Activated naive CD4-positive, alpha-beta T cell treated with anti-CD3 and anti-CD28 coated beads, Interleukin-2, amount 50 U/mL, for 72 hours (primary cell): ENCODE measurements around the gene PIP5KL1. TPM values are rescaled to one million over a fixed set of nuclear protein-coding genes. Genes with fewer than 3 reads are reported as not detected.

ENCODE experiments used
- ATAC-seq, 2 donors: fragments of 150-1000 bp; cut with Tn5 transposase; 2 replicates each; pipeline ENCODE4 v1.10.0; 2021; ENCODE audit warnings: mild to moderate bottlenecking in 2 of 2, moderate library complexity in 2 of 2
- DNase-seq, 2 donors: peaks; one replicate each; pipeline ENCODE4 v3.0.0; 2021 to 2022; ENCODE audit warnings: low spot score in 2 of 2
- H3K27ac Mint-ChIP-seq, 2 donors: one replicate each; pipeline ENCODE4 v1.8.0; 2022; ENCODE audit warnings: mild to moderate bottlenecking in 2 of 2, mixed read lengths in 2 of 2
- H3K36me3 Mint-ChIP-seq, 2 donors: one replicate each; pipeline ENCODE4 v1.8.0; 2022; ENCODE audit warnings: mixed read lengths in 2 of 2
- H3K9me3 Mint-ChIP-seq, 2 donors: one replicate each; pipeline ENCODE4 v1.8.0; 2022; ENCODE audit warnings: mixed read lengths in 2 of 2
- total RNA-seq, 2 donors: library from RNA; stranded (reverse); gene quantifications; one replicate each; pipeline ENCODE4 v1.2.3, GENCODE V29; 2022

Gene PIP5KL1
- total RNA-seq, 2 donors from 2014 or later = 4.0 to 6.8 TPM

- no peaks in the 10 kb centered on the region for H3K9me3 Mint-ChIP-seq
- H3K27ac Mint-ChIP-seq = peak overlapping the region; percentile 57 to 82
- ATAC-seq (peak in 1 of 2 donors; percentile 0), DNase-seq (no peak)
- no peaks in the 10 kb centered on the region for H3K36me3 Mint-ChIP-seq
Observed at GRCh38 chr9:127915801-127916719, 14.5 kb downstream of the PIP5KL1 start.

- H3K36me3 Mint-ChIP-seq = no peaks in the 10 kb centered on the region
- DNase-seq (no peak), ATAC-seq (no peak)
- H3K9me3 Mint-ChIP-seq = no peaks in the 10 kb centered on the region
- peak overlapping the region; percentile 36 to 57 for H3K27ac Mint-ChIP-seq
Observed at GRCh38 chr9:127915325-127915752, 15.2 kb downstream of the PIP5KL1 start.

- no peaks in the 10 kb centered on the region for H3K36me3 Mint-ChIP-seq
- ATAC-seq = no peak
- H3K27ac Mint-ChIP-seq = peak overlapping the region in 1 of 2 donors; percentile 88
- DNase-seq = no peak
- no peaks in the 10 kb centered on the region for H3K9me3 Mint-ChIP-seq
Observed at GRCh38 chr9:127913682-127914081, 16.9 kb downstream of the PIP5KL1 start.

GRCh38 chr9:127912882-127913281 is 17.7 kb downstream of the PIP5KL1 start:
- no peaks in the 10 kb centered on the region for H3K9me3 Mint-ChIP-seq
- no peak for DNase-seq
- H3K36me3 Mint-ChIP-seq = no peaks in the 10 kb centered on the region
- no peak for ATAC-seq
- H3K27ac Mint-ChIP-seq = peak overlapping the region; percentile 56 to 74

- Mint-ChIP-seq H3K27ac (peak overlapping the region; percentile 75 to 79), H3K36me3 (no peaks in the 10 kb centered on the region), H3K9me3 (no peaks in the 10 kb centered on the region)
- no peak for DNase-seq
- no peak for ATAC-seq
Observed at GRCh38 chr9:127912296-127912695, 18.3 kb downstream of the PIP5KL1 start.

GRCh38 chr9:127910613-127911205 is 19.9 kb downstream of the PIP5KL1 start:
- no peak for DNase-seq
- no peaks in the 10 kb centered on the region for H3K36me3 Mint-ChIP-seq
- H3K9me3 Mint-ChIP-seq = no peaks in the 10 kb centered on the region
- no peak for ATAC-seq
- H3K27ac Mint-ChIP-seq = peak overlapping the region; percentile 75 to 84

- ATAC-seq = no peak
- Mint-ChIP-seq H3K27ac (peak overlapping the region in 1 of 2 donors; percentile 74), H3K36me3 (peaks cover 0 to 5% of the 10 kb centered on the region in 2 donors), H3K9me3 (no peaks in the 10 kb centered on the region)
- DNase-seq = no peak
Observed at GRCh38 chr9:127909839-127910273, 20.7 kb downstream of the PIP5KL1 start.

- H3K36me3 Mint-ChIP-seq = peaks cover 6 to 16% of the 10 kb centered on the region in 2 donors
- DNase-seq = no peak
- no peak overlapping the region for H3K27ac Mint-ChIP-seq
- H3K9me3 Mint-ChIP-seq = no peaks in the 10 kb centered on the region
- ATAC-seq = no peak
Observed at GRCh38 chr9:127908660-127908926, 22.0 kb downstream of the PIP5KL1 start.

- DNase-seq (no peak), ATAC-seq (no peak)
- H3K36me3 Mint-ChIP-seq = peaks cover 6 to 17% of the 10 kb centered on the region in 2 donors
- no peak overlapping the region for H3K27ac Mint-ChIP-seq
- H3K9me3 Mint-ChIP-seq = no peaks in the 10 kb centered on the region
Observed at GRCh38 chr9:127907867-127908659, 22.5 kb downstream of the PIP5KL1 start.

- no peak for DNase-seq
- peak; percentile 26 to 53 for ATAC-seq
- H3K36me3 Mint-ChIP-seq = peaks cover 6 to 17% of the 10 kb centered on the region in 2 donors
- H3K27ac Mint-ChIP-seq = peak overlapping the region; percentile 94 to 99
- H3K9me3 Mint-ChIP-seq = no peaks in the 10 kb centered on the region
Observed at GRCh38 chr9:127905788-127906191, 24.8 kb downstream of the PIP5KL1 start.

GRCh38 chr9:127905004-127905728 is 25.4 kb downstream of the PIP5KL1 start:
- Mint-ChIP-seq H3K36me3 (peaks cover 6 to 17% of the 10 kb centered on the region in 2 donors), H3K27ac (peak overlapping the region; percentile 94 to 99), H3K9me3 (no peaks in the 10 kb centered on the region)
- DNase-seq (peak in 1 of 2 donors; percentile 76), ATAC-seq (peak; percentile 58 to 60)

GRCh38 chr9:127904561-127905003 is 26.0 kb downstream of the PIP5KL1 start:
- peak in 1 of 2 donors; percentile 3 for ATAC-seq
- H3K36me3 Mint-ChIP-seq = peaks cover 6 to 17% of the 10 kb centered on the region in 2 donors
- no peaks in the 10 kb centered on the region for H3K9me3 Mint-ChIP-seq
- H3K27ac Mint-ChIP-seq = peak overlapping the region; percentile 94 to 99
- no peak for DNase-seq

- ATAC-seq (peak; percentile 49 to 58), DNase-seq (peak; percentile 83 to 86)
- Mint-ChIP-seq H3K9me3 (no peaks in the 10 kb centered on the region), H3K36me3 (peaks cover 6 to 17% of the 10 kb centered on the region in 2 donors), H3K27ac (peak overlapping the region; percentile 94 to 99)
Observed at GRCh38 chr9:127903557-127904475, 26.8 kb downstream of the PIP5KL1 start.

- Mint-ChIP-seq H3K9me3 (no peaks in the 10 kb centered on the region), H3K27ac (peak within 1 kb of the TSS; percentile 84 to 87), H3K36me3 (peaks cover 26 to 28% of the 10 kb centered on the region in 2 donors)
- ATAC-seq (peak; percentile 77 to 82), DNase-seq (peak; percentile 80 to 84)
Observed at GRCh38 chr9:127899128-127899943, 31.2 kb downstream of the PIP5KL1 start, which contains the start of gene ST6GALNAC6. Gene ST6GALNAC6, minus strand, starts transcription at chr9:127899603. Its CDS starts 1,622 bp downstream, at chr9:127897981.
